A549 (cell line): Measurements from ENCODE around the gene PDE8B. TPM values are rescaled to one million over a fixed set of nuclear protein-coding genes. Genes with fewer than 3 reads are reported as not detected.
A peak's percentile ranks its signal among the peaks of the same experiment; 100 is the strongest.

Experiments
- ATAC-seq, 2 experiments: fragments of 200-7000 bp in 1 of 2; fragments of >200 bp in 1 of 2; cut with Nextera tagmentation in 1 of 2; cut with Tn5 transposase in 1 of 2; 3 replicates each; pipeline versions ENCODE4 v1.8.0 to v1.9.1; 2018 to 2020; ENCODE audit warnings: mild to moderate bottlenecking in 1 of 2, moderate library complexity in 1 of 2
- CTCF ChIA-PET: fragments of 300-600 bp; sonication (Branson Sonifier 250); formaldehyde crosslinking; extraction: SDS; loops from one replicate; lab custom pipeline; 2021; ENCODE audit warnings: antibody characterized with exemption, inconsistent platforms; lab: Yijun Ruan, JAX
- POLR2A ChIA-PET: fragments of 350-600 bp; formaldehyde crosslinking; extraction: SDS; loops from one replicate; lab custom pipeline; 2021; ENCODE audit warnings: antibody characterized with exemption, inconsistent platforms; lab: Yijun Ruan, JAX
- DNase-seq, 2 experiments: peaks; one replicate each; pipeline versions ENCODE4 v3.0.0 to v3.0.0-alpha.2; 2011 to 2016; ENCODE audit warnings: low read depth in 1 of 2, low spot score in 1 of 2
- FAIRE-seq: peaks from 2 replicates; lab custom pipeline; 2011; peaks lifted over from hg19 to GRCh38; lab: Jason Lieb, UNC
- H3K27ac ChIP-seq, 2 experiments: fragments of >200 bp; sonication (Bioruptor Twin); formaldehyde crosslinking; 3 replicates each; pipeline ENCODE4 v1.5.1; 2016 to 2017
- H3K4me1 ChIP-seq: fragments of >200 bp; sonication (Bioruptor Twin); formaldehyde crosslinking; 3 replicates; pipeline ENCODE4 v1.6.1; 2016
- H3K4me2 ChIP-seq: fragments of >200 bp; sonication (Bioruptor Twin); formaldehyde crosslinking; 3 replicates; pipeline ENCODE4 v1.6.1; 2016
- H3K4me3 ChIP-seq: fragments of >200 bp; sonication (Bioruptor Twin); formaldehyde crosslinking; 3 replicates; pipeline ENCODE4 v1.5.1; 2016
- H3K9me3 ChIP-seq: fragments of >200 bp; sonication (Bioruptor Twin); formaldehyde crosslinking; 3 replicates; pipeline ENCODE4 v1.6.1; 2016
- CHD2 ChIP-seq: fragments of 150-350 bp; IDR thresholded peaks from 2 replicates; pipeline ENCODE4 v1.6.1; 2014; ENCODE audit warnings: low read length; ENCODE audit not compliant: partially characterized antibody
- EP300 ChIP-seq, 2 experiments: fragments of >200 bp; sonication (Bioruptor Twin); formaldehyde crosslinking; IDR thresholded peaks; 2 replicates in 1 of 2; 3 replicates in 1 of 2; pipeline ENCODE4 v1.6.1; 2016 to 2017
- ESRRA ChIP-seq: fragments of 150-350 bp; IDR thresholded peaks from 2 replicates; pipeline ENCODE4 v1.6.1; 2014; ENCODE audit warnings: mild to moderate bottlenecking, low read length, borderline replicate concordance
- FOSL2 ChIP-seq, 2 experiments: fragments of 450-650 bp in 1 of 2; fragments of >200 bp in 1 of 2; sonication (Bioruptor Twin) in 1 of 2; formaldehyde crosslinking; IDR thresholded peaks; 2 replicates each; pipeline versions ENCODE4 v1.5.0 to v1.6.1; 2016 to 2020; ENCODE audit warnings: mild to moderate bottlenecking in 1 of 2, moderate library complexity in 1 of 2
- FOXS1 ChIP-seq: fragments of 250-450 bp; sonication (Bioruptor Pico); IDR thresholded peaks from 2 replicates; pipeline ENCODE4 v1.5.0; 2020; ENCODE audit warnings: mild to moderate bottlenecking, moderate library complexity
- HOXA7 ChIP-seq: fragments of 250-450 bp; sonication (Bioruptor Pico); IDR thresholded peaks from 2 replicates; pipeline ENCODE4 v1.5.0; 2020; ENCODE audit warnings: mild to moderate bottlenecking, moderate library complexity
- HOXB13 ChIP-seq: fragments of 250-450 bp; sonication (Bioruptor Pico); IDR thresholded peaks from 2 replicates; pipeline ENCODE4 v1.5.0; 2020; ENCODE audit warnings: low read depth, mild to moderate bottlenecking, moderate library complexity
- HOXB5 ChIP-seq: fragments of 250-450 bp; sonication (Bioruptor Pico); IDR thresholded peaks from 2 replicates; pipeline ENCODE4 v1.5.0; 2020; ENCODE audit warnings: mild to moderate bottlenecking, moderate library complexity
- JUNB ChIP-seq: fragments of >200 bp; sonication (Bioruptor Twin); formaldehyde crosslinking; IDR thresholded peaks from 2 replicates; pipeline ENCODE4 v1.6.1; 2016
- MAZ ChIP-seq: fragments of 150-350 bp; IDR thresholded peaks from 2 replicates; pipeline ENCODE4 v1.6.1; 2014; ENCODE audit warnings: antibody characterized with exemption, low read depth, low read length, borderline replicate concordance
- NFE2L2 ChIP-seq: fragments of 150-350 bp; conservative IDR thresholded peaks from 2 replicates; pipeline ENCODE4 v1.6.1; 2014; ENCODE audit warnings: low read length
- NPAS2 ChIP-seq: fragments of 250-450 bp; sonication (Bioruptor Pico); IDR thresholded peaks from 2 replicates; pipeline ENCODE4 v1.8.0; 2022; ENCODE audit warnings: mild to moderate bottlenecking, moderate library complexity, borderline replicate concordance
- PHF8 ChIP-seq: fragments of 200-600 bp; sonication (generic); IDR thresholded peaks from 2 replicates; pipeline ENCODE4 v1.6.1; 2016; ENCODE audit warnings: low read depth, mild to moderate bottlenecking, antibody characterized with exemption, moderate library complexity, borderline replicate concordance
- POLR2AphosphoS2 ChIP-seq: conservative IDR thresholded peaks from 2 replicates; pipeline ENCODE4 v1.6.1; 2012; ENCODE audit warnings: low read length, improper control_type of control experiment, inconsistent platforms
- RFX5 ChIP-seq: fragments of 450-650 bp; IDR thresholded peaks from 2 replicates; pipeline ENCODE4 v1.7.1; 2014; ENCODE audit warnings: antibody characterized with exemption, mild to moderate bottlenecking, moderate library complexity
- SMC3 ChIP-seq: fragments of >200 bp; sonication (Bioruptor Twin); formaldehyde crosslinking; IDR thresholded peaks from 3 replicates; pipeline ENCODE4 v1.6.1; 2018; ENCODE audit warnings: inconsistent platforms
- TFCP2L1 ChIP-seq: fragments of 250-450 bp; sonication (Bioruptor Pico); IDR thresholded peaks from 2 replicates; pipeline ENCODE4 v1.5.0; 2021; ENCODE audit warnings: mild to moderate bottlenecking
- WGBS: methylation state at CpG from one replicate; pipeline ENCODE4 v1.1.6; 2017; ENCODE audit errors: missing lambda C conversion rate; 5-methylcytosine and 5-hydroxymethylcytosine counted together
- polyA plus RNA-seq, 4 experiments: library from polyadenylated mRNA; depleted of rRNA in 3 of 4; stranded (reverse); fragments of >200 nt; fragmentation: RNase III in 1 of 4; extraction: RNeasy Plus Mini Kit Qiagen cat#74134 plus additional on column Dnase treatment in 1 of 4; gene quantifications; 2 replicates in 3 of 4; 3 replicates in 1 of 4; pipeline ENCODE4 v1.2.3, GENCODE V29; 2011 to 2017
- TF ChIP-seq, protein P1 (sequence below): fragments of 250-450 bp; sonication (Bioruptor Pico); IDR thresholded peaks from 2 replicates; pipeline ENCODE4 v1.5.0; 2021; ENCODE audit warnings: mild to moderate bottlenecking, moderate library complexity, borderline replicate concordance
- TF ChIP-seq, protein P2 (sequence below): fragments of >200 bp; sonication (Bioruptor Twin); formaldehyde crosslinking; IDR thresholded peaks from 3 replicates; pipeline ENCODE4 v1.6.1; 2016
- TF ChIP-seq, protein P3 (sequence below): IDR thresholded peaks from 2 replicates; pipeline ENCODE4 v1.6.1; 2012
- TF ChIP-seq, protein P4 (sequence below): IDR thresholded peaks from 2 replicates; pipeline ENCODE4 v1.6.1; 2012; ENCODE audit warnings: low read depth, borderline replicate concordance

PDE8B gene
- polyA plus RNA-seq, 2 of the 4 experiments (the other 2 are of a cell fraction): 2.0 to 4.0 TPM

DNA sequence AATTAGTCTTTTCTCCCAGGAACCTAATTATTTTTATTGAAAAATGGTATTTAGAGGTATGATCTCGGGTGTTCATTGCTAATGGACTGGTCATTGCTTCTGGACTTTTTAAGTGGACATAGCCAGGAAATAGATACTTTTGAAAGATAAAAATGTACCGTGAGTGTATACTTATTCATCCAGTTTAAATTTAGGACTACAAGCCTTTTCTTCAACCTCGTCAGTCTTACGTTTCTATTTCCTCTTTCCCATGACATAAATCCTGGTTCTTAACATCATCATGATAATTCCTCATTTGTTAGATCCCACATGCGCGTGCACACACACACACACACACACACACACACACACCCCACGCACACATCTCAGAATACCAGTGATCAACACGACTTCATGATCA, 15.1 kb downstream of the PDE8B start:
- H3K4me3 ChIP-seq: no peak overlapping the region
- ChIA-PET POLR2A (no interaction called here), CTCF (no interaction called here)
- H3K4me1 ChIP-seq: peaks cover 11% of the 10 kb centered on the region; the same call in 1 of the 3 replicates
- H3K27ac ChIP-seq: no peak overlapping the region
- no peaks in the 10 kb centered on the region for H3K9me3 ChIP-seq
- H3K4me2 ChIP-seq: no peak overlapping the region
- FAIRE-seq: no peak
- TF ChIP-seq POLR2AphosphoS2 (no peak), PHF8 (no peak), FOXS1 (CRISPR knock-in tag) (no peak), ESRRA (no peak), JUNB (no peak), EP300 (IDR thresholded peaks at IDR 0.05) (no peak), MAZ (no peak), HOXA7 (no peak), CHD2 (no peak), HOXB5 (no peak), NPAS2 (CRISPR knock-in tag) (no peak), TFCP2L1 (no peak), HOXB13 (CRISPR knock-in tag) (no peak), NFE2L2 (no peak)
- TF ChIP-seq, protein P1, sequence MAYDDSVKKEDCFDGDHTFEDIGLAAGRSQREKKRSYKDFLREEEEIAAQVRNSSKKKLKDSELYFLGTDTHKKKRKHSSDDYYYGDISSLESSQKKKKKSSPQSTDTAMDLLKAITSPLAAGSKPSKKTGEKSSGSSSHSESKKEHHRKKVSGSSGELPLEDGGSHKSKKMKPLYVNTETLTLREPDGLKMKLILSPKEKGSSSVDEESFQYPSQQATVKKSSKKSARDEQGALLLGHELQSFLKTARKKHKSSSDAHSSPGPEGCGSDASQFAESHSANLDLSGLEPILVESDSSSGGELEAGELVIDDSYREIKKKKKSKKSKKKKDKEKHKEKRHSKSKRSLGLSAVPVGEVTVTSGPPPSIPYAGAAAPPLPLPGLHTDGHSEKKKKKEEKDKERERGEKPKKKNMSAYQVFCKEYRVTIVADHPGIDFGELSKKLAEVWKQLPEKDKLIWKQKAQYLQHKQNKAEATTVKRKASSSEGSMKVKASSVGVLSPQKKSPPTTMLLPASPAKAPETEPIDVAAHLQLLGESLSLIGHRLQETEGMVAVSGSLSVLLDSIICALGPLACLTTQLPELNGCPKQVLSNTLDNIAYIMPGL (CRISPR knock-in tag): no peak
- TF ChIP-seq, protein P2, sequence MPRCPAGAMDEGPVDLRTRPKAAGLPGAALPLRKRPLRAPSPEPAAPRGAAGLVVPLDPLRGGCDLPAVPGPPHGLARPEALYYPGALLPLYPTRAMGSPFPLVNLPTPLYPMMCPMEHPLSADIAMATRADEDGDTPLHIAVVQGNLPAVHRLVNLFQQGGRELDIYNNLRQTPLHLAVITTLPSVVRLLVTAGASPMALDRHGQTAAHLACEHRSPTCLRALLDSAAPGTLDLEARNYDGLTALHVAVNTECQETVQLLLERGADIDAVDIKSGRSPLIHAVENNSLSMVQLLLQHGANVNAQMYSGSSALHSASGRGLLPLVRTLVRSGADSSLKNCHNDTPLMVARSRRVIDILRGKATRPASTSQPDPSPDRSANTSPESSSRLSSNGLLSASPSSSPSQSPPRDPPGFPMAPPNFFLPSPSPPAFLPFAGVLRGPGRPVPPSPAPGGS: no peak
- TF ChIP-seq, protein P3, sequence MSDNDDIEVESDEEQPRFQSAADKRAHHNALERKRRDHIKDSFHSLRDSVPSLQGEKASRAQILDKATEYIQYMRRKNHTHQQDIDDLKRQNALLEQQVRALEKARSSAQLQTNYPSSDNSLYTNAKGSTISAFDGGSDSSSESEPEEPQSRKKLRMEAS: no peak
- TF ChIP-seq, protein P4, sequence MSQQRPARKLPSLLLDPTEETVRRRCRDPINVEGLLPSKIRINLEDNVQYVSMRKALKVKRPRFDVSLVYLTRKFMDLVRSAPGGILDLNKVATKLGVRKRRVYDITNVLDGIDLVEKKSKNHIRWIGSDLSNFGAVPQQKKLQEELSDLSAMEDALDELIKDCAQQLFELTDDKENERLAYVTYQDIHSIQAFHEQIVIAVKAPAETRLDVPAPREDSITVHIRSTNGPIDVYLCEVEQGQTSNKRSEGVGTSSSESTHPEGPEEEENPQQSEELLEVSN: no peak
- no peak for DNase-seq
- WGBS: 71% methylated on average over 8 of the region's 8 CpGs
- ATAC-seq: no peak

DNA sequence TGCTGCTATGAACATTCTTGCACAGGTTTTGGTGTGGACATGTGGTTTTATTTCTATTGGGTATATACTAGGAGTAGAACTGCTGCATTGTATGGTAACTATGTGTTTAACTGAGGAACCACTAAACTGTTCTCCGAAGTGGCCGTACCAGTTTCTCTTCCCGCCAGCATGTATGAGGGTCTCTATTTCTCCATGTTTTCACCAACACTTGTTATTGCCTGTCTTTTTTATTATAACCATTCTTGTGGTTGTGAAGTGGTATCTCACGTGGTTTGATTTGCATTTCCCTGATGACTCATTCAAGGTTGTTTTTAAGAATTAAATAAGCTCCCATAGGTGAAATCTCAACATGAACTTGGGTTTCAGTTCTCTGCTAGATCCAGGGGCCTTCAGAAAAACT, 19.4 kb downstream of the PDE8B start:
- CTCF ChIA-PET: interaction anchor here (0.6 to 1.9 kb wide), 3 partner anchors 10 to 207 kb away, joined by 3 to 7 read pairs (median 5); no protein-coding TSS in a partner anchor
- H3K4me2 ChIP-seq: no peak overlapping the region
- WGBS: 96% methylated on average over 4 of the region's 4 CpGs
- no peak for DNase-seq
- no peaks in the 10 kb centered on the region for H3K9me3 ChIP-seq
- no peak for FAIRE-seq
- peaks cover 4% of the 10 kb centered on the region; the same call in 1 of the 3 replicates for H3K4me1 ChIP-seq
- POLR2A ChIA-PET: no interaction called here
- no peak for TF ChIP-seq RFX5
- TF ChIP-seq FOSL2 (IDR thresholded peaks at IDR 0.05): no peak
- TF ChIP-seq FOSL2 (CRISPR knock-in tag; IDR thresholded peaks at IDR 0.05): peak; percentile 40; the same call in 1 of the 2 replicates
- TF ChIP-seq POLR2AphosphoS2: no peak
- TF ChIP-seq SMC3: no peak
- H3K4me3 ChIP-seq: no peak overlapping the region
- no peak for ATAC-seq
- H3K27ac ChIP-seq: no peak overlapping the region
